ENCODE measurements around the gene NWD2. TPM values are rescaled to one million over a fixed set of nuclear protein-coding genes. Genes with fewer than 3 reads are reported as not detected.
A peak's percentile ranks its signal among the peaks of the same experiment; 100 is the strongest.
"Not testable (repeated sequence)": the region's sequence is repeated elsewhere in the genome, so short reads cannot be mapped to it uniquely, and the experiment has no call there.

NWD2 gene, protein sequence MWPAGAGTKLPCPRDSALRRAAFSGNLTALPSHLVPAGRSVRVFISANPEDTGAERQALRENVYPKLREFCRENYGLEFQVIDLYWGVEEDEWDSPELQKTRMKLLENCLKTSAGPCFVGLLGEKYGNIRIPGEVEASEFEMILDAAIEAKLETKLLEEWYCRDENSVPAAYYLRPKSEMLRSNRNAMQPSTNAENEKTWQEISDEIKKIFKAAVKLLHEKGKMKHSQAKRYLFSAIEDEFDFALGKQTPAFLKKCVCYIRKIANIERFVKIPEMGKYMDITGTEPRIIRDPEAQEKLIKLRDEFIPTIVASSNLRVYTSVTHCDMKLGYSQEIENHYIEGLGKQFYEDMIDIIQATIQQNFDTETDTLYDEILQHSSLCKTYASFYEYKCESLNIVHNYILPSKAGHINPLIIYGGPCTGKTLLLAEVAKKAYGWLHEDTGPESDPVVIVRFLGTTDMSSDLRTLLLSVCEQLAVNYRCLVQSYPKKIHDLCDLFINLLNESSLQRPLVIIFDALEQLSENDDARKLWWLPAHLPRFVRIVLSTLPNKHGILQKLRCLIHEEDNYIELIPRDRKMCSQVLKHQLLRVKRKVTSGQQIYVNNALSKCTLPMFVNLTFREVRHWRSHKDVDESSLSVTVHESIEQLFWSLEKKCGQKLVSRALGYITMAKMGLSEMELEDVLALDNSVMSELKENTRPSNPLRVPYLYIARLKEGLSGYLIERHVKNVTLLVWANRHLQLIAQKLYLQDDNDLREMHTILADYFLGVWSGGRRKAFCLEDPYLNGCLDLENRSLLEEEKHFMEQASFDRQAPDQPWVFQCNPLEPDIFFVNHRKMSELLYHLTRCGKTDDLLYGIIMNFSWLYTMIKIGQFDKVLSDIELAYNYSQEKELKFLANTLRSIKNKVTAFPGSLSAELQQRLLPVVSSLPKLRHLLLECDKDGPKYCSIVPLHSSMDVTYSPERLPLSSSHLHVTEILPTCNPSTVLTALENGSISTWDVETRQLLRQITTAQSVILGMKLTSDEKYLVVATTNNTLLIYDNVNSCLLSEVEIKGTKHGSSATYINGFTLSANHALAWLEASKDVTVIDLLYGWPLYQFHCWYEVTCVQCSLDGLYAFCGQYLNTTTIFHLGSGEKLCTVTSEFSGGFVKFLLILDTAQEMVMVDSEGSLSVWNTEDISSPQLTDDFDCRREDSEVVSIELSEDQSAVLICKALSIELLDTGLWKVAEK (N-terminal part only)
- 0.88 and 1.5 TPM in 2 replicates for total RNA-seq (ENCODE audit: low replicate concordance)
- long read RNA-seq = 0 reads

DNA sequence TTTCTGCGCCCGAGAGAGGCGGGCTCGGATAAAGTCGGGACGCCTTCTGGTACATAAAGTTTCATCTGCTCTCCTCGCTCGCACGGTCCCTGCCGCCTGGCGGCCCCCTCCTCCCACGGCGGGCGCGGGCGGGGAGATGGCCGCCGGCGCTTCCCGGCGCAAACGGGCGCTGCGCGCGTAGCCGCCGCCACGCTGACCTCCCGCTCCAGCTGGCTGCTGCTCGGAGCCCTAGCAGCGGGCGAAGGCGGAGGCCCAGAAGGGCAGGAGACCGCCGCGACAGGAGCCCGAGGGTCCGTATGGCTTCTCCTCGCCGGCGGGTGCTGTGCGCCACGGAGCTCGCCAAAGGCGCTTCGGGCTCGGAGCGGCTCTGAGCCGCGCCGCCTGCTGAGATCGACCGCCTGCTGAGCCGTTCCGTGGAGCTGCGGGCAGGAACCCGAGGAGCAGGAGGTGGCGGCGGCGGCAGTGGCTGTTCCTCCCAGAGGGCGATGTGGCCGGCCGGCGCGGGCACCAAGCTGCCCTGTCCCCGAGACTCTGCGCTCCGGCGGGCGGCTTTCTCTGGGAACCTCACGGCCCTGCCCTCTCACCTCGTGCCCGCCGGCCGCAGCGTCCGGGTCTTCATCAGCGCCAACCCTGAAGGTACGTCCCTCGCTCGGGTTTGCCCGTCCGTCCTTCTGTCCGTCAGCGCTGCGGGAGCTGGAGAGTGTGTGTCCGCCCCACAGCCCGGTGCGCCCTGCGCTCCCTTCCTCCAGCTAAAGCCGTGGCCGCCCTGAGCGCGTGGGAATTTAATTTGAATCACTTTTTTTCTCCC lies at the start of gene NWD2:
NWD2 (plus strand) TSS at position 161 of the 808 bp plus-strand sequence; CDS start at position 486, 325 bp downstream.
- Mint-ChIP-seq H3K27me3 (peaks cover 91% of the 10 kb centered on the region), H3K9me3 (no peaks in the 10 kb centered on the region), H3K4me3 (peak within 1 kb of the TSS; percentile 87), H3K36me3 (no peaks in the 10 kb centered on the region), H3K4me1 (ENCODE audit: unreplicated experiment) (no peaks in the 10 kb centered on the region), H3K27ac (no peak within 1 kb of the TSS)
- peak; percentile 71 for DNase-seq (ENCODE audit: extremely low spot score, unreplicated experiment)
- TF ChIP-seq, protein P1, sequence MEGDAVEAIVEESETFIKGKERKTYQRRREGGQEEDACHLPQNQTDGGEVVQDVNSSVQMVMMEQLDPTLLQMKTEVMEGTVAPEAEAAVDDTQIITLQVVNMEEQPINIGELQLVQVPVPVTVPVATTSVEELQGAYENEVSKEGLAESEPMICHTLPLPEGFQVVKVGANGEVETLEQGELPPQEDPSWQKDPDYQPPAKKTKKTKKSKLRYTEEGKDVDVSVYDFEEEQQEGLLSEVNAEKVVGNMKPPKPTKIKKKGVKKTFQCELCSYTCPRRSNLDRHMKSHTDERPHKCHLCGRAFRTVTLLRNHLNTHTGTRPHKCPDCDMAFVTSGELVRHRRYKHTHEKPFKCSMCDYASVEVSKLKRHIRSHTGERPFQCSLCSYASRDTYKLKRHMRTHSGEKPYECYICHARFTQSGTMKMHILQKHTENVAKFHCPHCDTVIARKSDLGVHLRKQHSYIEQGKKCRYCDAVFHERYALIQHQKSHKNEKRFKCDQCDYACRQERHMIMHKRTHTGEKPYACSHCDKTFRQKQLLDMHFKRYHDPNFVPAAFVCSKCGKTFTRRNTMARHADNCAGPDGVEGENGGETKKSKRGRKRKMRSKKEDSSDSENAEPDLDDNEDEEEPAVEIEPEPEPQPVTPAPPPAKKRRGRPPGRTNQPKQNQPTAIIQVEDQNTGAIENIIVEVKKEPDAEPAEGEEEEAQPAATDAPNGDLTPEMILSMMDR (conservative IDR thresholded peaks at IDR 0.05) = peak; percentile 54

DNA sequence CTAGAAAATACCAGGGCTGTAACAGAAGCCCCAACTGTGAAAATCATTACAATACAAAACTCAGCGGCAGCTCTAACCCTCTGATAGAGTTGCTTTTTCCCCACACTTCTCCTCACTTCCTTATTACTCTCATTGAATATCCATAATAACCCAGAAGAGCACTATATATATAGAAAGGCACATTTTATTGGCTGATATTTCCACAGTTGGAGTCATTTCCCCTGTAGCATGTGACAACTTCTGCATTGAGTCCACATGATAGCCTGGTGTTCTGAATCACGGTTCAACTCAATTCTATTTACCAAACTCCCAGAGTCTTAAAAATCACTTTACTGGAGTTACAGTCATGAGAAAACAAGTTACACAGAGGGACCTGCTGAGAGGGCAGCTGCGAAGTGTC lies 46.6 kb upstream of the NWD2 start:
- H3K4me3 Mint-ChIP-seq = no peak overlapping the region
- peaks cover under 1% of the 10 kb centered on the region for H3K4me1 Mint-ChIP-seq (ENCODE audit: unreplicated experiment)
- TF ChIP-seq, protein P1 (conservative IDR thresholded peaks at IDR 0.05) = no peak
- no peak overlapping the region for H3K27ac Mint-ChIP-seq
- H3K36me3 Mint-ChIP-seq = peaks cover 4% of the 10 kb centered on the region
- DNase-seq (ENCODE audit: extremely low spot score, unreplicated experiment) = no peak
- H3K27me3 Mint-ChIP-seq = peaks cover 4% of the 10 kb centered on the region
- H3K9me3 Mint-ChIP-seq = peaks cover 4% of the 10 kb centered on the region

DNA sequence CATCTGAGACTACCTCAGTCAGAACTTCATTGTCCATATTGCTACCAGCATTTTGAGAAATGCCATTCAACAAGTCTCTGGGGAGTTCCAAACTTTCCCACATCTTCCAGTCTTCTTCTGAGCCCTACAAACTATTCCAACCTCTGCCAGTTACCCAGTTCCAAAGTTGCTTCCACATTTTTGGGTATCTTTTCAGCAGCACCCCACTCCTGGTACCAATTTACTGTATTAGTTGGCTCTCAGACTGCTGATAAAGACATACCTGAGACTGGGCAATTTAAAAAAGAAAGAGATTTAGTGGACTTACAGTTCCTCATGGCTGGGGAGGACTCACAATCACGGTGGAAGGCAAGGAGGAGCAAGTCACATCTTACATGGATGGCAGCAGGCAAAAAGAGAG lies 39.8 kb upstream of the NWD2 start:
- not testable (repeated sequence) for H3K27me3 Mint-ChIP-seq; H3K4me1 Mint-ChIP-seq (ENCODE audit: unreplicated experiment); H3K4me3 Mint-ChIP-seq; DNase-seq (ENCODE audit: extremely low spot score, unreplicated experiment); H3K27ac Mint-ChIP-seq; H3K36me3 Mint-ChIP-seq
- peaks cover 16% of the 10 kb centered on the region for H3K9me3 Mint-ChIP-seq

DNA sequence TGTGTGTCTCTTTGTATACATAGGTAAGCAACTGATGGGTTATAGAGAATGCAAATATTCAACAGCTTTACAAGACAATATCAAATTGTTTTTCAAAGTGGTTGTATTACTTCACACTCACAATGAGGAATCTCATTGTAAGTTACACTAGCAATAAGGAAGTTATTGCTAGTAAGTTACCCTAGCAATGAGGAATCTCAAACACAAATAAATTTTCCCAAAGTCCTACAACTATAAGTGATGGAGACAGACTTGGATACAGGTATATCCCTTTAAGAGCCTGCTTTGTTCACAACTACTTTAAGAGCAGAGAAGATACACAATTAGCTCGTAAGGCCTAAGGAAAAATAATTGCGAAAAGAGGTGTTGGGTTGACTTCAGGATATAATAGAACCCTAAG lies 28.3 kb upstream of the NWD2 start:
- DNase-seq (ENCODE audit: extremely low spot score, unreplicated experiment) = no peak
- H3K36me3 Mint-ChIP-seq = no peaks in the 10 kb centered on the region
- H3K27me3 Mint-ChIP-seq = peaks cover 5% of the 10 kb centered on the region
- peaks cover 8% of the 10 kb centered on the region for H3K4me1 Mint-ChIP-seq (ENCODE audit: unreplicated experiment)
- no peak overlapping the region for H3K4me3 Mint-ChIP-seq
- H3K9me3 Mint-ChIP-seq = no peaks in the 10 kb centered on the region
- H3K27ac Mint-ChIP-seq = no peak overlapping the region
- TF ChIP-seq, protein P1 (conservative IDR thresholded peaks at IDR 0.05) = no peak

DNA sequence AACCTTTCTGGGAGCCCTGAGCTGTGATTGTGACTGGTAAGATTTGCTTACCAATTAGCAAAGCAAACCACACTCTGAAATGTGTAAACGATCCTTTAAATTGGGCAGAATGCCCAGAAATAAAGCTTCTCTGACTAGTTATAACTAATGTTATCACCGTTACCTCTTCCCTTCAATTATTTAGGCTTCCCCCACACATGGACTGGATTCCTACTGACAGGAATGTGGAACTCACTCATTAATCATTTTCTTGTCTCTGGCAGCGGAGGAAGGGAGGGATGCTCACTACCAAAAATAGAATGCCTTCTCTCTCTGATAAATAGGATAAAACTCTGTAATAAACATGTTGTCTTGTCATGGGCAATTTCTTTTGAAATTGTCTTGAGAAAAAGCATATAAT lies 25.3 kb upstream of the NWD2 start:
- Mint-ChIP-seq H3K9me3 (no peaks in the 10 kb centered on the region), H3K4me3 (no peak overlapping the region), H3K36me3 (no peaks in the 10 kb centered on the region), H3K27ac (no peak overlapping the region), H3K27me3 (peaks cover 5% of the 10 kb centered on the region), H3K4me1 (ENCODE audit: unreplicated experiment) (peaks cover 8% of the 10 kb centered on the region)
- TF ChIP-seq, protein P1 (conservative IDR thresholded peaks at IDR 0.05) = no peak
- no peak for DNase-seq (ENCODE audit: extremely low spot score, unreplicated experiment)
